ENCODE results near the gene SLIT3. TPM values are rescaled to one million over a fixed set of nuclear protein-coding genes. Genes with fewer than 3 reads are reported as not detected.

The SLIT3 gene
- total RNA-seq, 4 donors from 2014 or later, result 46.3 to 89.0 (median 68.0) TPM

DNA sequence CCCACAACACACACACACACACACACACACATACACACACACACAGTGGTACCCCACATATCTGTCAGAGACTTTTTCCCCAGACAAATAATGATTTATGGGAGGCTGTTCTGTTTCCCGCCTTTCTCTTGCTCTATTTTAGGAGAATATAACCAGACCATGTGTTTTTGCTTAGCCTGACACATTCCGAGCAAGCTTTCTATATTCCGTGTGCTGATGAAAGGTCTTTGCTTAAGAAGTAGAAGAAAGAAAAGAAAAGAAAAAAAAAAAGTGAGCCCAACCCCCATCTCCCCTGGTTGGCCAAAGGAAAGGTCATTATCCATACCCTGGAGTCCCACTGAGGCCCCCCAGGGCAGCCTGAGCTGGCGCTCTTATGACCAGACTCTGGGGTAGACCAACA is 338.6 kb downstream of the SLIT3 start:
- TF ChIP-seq, protein P1, sequence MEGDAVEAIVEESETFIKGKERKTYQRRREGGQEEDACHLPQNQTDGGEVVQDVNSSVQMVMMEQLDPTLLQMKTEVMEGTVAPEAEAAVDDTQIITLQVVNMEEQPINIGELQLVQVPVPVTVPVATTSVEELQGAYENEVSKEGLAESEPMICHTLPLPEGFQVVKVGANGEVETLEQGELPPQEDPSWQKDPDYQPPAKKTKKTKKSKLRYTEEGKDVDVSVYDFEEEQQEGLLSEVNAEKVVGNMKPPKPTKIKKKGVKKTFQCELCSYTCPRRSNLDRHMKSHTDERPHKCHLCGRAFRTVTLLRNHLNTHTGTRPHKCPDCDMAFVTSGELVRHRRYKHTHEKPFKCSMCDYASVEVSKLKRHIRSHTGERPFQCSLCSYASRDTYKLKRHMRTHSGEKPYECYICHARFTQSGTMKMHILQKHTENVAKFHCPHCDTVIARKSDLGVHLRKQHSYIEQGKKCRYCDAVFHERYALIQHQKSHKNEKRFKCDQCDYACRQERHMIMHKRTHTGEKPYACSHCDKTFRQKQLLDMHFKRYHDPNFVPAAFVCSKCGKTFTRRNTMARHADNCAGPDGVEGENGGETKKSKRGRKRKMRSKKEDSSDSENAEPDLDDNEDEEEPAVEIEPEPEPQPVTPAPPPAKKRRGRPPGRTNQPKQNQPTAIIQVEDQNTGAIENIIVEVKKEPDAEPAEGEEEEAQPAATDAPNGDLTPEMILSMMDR (IDR thresholded peaks at IDR 0.05), result no peak
- DNase-seq (ENCODE audit: low spot score), result no peak
- ATAC-seq (ENCODE audit: low FRiP score), result no peak

- no peak for DNase-seq (ENCODE audit: low spot score)
- ATAC-seq (ENCODE audit: low FRiP score), result no peak
- TF ChIP-seq, protein P1 (IDR thresholded peaks at IDR 0.05), result no peak
Measured at GRCh38 chr5:168961681-168962080, 339.3 kb downstream of the SLIT3 start.

DNA sequence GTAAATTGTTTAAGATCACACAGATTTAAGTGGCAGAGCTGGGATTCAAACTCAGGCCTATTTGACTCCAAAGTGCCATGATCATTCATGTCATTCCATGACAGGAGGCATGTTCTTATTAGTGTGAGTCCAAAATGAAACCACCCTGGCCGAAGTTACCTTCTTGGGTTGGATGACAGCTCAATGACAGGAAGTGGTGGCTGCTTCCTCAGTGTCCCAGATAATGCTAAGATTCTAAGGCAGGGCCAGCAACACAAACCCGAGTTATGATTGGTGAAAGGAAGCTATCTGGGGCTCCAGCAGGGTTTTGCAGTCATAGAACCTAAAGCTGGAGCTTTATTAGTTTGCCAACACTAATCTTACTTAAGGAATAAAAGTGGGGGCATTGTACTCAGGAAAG is 340.4 kb downstream of the SLIT3 start:
- TF ChIP-seq, protein P1 (IDR thresholded peaks at IDR 0.05), result no peak
- no peak for ATAC-seq (ENCODE audit: low FRiP score)
- no peak for DNase-seq (ENCODE audit: low spot score)

DNA sequence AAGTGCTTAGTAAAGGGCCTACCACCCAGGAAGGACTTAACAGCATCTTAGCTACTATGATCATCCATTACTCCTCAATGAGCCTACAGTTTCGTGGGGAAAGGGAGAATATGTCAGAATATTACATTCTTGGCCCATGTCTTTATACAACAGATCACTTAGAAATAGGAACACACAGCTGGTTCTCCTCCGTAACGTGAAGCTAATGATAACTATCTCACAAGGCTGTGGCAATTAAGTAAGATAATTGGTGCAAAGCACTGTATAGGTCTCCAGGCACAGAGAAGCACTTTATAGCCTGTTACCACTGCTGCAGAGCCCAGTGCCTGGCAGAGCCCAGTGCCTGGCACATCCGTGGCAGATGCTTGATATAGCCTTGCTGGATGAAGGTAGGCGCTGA is 347.6 kb downstream of the SLIT3 start:
- TF ChIP-seq, protein P1 (IDR thresholded peaks at IDR 0.05), result no peak
- no peak for ATAC-seq (ENCODE audit: low FRiP score)
- DNase-seq (ENCODE audit: low spot score), result no peak

- ATAC-seq (ENCODE audit: low FRiP score), result no peak
- TF ChIP-seq, protein P1 (IDR thresholded peaks at IDR 0.05), result no peak
- DNase-seq (ENCODE audit: low spot score), result no peak
Measured at GRCh38 chr5:168952196-168952595, 348.7 kb downstream of the SLIT3 start.

- DNase-seq (ENCODE audit: low spot score) (no peak), ATAC-seq (ENCODE audit: low FRiP score) (no peak)
- TF ChIP-seq, protein P1 (IDR thresholded peaks at IDR 0.05), result no peak
Measured at GRCh38 chr5:168951769-168952168, 349.2 kb downstream of the SLIT3 start.

DNA sequence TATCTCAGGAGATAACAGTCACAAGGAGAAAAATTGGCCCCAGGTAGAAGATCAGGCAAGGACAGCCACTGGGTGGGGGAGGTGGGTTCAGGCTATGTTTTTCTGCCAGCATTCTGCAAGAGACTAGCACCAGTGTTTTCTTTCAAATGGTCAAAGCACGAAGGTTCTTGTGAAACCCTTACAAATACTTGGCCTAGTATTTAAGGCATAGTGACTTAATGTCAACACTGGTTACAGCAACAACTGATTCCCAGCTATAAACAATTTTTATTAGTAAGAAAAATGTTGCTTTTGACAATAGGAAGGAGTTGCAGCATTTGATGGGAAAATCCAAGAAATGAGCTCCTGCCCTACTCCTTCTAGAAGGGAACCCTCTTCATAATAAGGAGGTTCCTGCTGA is 349.6 kb downstream of the SLIT3 start:
- no peak for DNase-seq (ENCODE audit: low spot score)
- TF ChIP-seq, protein P1 (IDR thresholded peaks at IDR 0.05), result no peak
- ATAC-seq (ENCODE audit: low FRiP score), result no peak

Measured in omental fat pad (tissue), 4 donors.